ENCODE data around the gene KL.

Gene KL

GRCh38 chr13:33034882-33035520, 18.8 kb downstream of the KL start:
- DNase-seq (ENCODE audit: low read depth in 2 of 2): no peak

- no peak for DNase-seq (ENCODE audit: low read depth in 2 of 2)
Measured at GRCh38 chr13:33037673-33038072, 21.4 kb downstream of the KL start.

- DNase-seq (ENCODE audit: low read depth in 2 of 2): no peak
Measured at GRCh38 chr13:33040090-33040489, 23.9 kb downstream of the KL start.

- no peak for DNase-seq (ENCODE audit: low read depth in 2 of 2)
Measured at GRCh38 chr13:33045851-33046592, 29.8 kb downstream of the KL start.

- DNase-seq (ENCODE audit: low read depth in 2 of 2): no peak
Measured at GRCh38 chr13:33050161-33050560, 33.9 kb downstream of the KL start.

- DNase-seq (ENCODE audit: low read depth in 2 of 2): no peak
Measured at GRCh38 chr13:33051632-33052031, 35.4 kb downstream of the KL start.

- no peak for DNase-seq (ENCODE audit: low read depth in 2 of 2)
Measured at GRCh38 chr13:33052506-33053280, 36.5 kb downstream of the KL start.

DNA sequence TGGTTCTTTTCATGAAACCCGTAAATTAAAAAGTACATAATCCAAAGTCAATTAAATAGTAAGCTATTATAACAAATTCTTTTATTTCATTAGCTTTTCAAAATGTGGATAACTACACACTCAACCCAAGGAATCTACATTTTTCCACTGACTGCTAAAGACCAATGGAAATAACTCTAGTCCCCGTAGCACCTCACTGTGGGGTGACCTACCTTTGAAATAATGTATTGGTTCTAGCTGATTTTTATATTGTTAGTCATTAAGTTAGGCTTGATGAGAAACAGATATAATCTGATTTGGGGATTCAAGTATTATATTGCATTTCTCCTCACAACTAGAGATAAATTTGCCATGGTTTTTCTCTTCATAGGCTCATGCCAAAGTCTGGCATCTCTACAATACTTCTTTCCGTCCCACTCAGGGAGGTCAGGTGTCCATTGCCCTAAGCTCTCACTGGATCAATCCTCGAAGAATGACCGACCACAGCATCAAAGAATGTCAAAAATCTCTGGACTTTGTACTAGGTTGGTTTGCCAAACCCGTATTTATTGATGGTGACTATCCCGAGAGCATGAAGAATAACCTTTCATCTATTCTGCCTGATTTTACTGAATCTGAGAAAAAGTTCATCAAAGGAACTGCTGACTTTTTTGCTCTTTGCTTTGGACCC, 37.3 kb downstream of the KL start:
- no peak for DNase-seq (ENCODE audit: low read depth in 2 of 2)

DNA sequence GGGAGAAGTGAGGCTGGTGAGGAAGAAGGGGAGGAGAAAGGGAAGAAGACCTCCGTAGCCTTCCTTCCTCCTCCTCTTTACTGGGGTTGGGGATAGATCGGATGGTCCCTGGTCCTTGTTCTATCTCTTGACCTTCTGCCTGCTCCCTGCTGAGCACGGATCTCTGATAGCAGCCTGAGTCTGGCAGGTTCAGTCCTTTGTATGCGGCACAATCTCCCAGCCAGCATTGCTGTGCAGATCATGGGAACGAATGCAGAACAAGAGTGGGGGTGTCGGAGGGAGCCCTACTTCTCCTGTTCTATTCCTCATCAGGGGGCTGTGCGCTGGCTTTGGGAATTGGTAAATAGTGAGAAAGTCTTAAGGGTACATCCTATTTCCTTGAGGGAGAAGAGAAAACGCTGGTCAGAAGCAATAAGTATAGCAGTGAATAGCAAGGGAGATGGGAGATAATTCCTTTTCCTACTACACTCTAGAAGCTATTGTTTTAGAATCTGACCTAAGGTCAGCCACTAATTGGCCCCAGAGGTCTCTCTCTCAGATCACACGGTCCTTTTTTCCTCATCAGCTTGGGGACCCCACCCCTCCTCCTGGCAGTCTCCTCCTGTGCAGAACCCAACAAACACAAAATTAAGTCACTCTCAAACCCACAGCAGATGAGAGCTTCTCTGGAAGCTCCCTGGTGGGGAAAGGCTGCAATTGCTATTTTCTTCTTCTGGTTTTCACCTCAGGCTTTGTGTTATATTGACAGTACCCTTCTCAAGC, 41.0 kb downstream of the KL start:
- DNase-seq (ENCODE audit: low read depth in 2 of 2): no peak

GRCh38 chr13:33058776-33059327, 42.6 kb downstream of the KL start:
- DNase-seq (ENCODE audit: low read depth in 2 of 2): no peak

GRCh38 chr13:33060815-33061214, 44.6 kb downstream of the KL start:
- DNase-seq (ENCODE audit: low read depth in 2 of 2): no peak

GRCh38 chr13:33066329-33066728, 50.1 kb downstream of the KL start:
- DNase-seq (ENCODE audit: low read depth in 2 of 2): no peak

DNA sequence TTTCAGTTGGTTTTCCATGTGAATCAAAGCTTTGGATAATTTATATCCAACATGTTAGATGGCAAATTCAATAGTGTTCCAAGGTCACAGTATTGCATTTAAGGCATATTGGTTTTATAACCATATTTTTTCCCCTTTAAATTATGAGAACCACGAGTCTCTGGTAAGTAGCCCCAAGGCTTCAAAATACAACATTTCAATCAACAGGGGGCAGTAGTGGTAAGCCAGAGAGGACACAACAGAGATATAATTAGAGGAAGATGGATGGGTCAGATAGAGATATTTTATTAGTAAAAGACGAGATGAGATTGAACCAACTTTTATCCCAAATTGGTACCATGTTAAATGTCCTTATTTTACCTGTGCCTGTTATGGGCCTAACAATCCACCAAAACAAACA, 53.1 kb downstream of the KL start:
- DNase-seq (ENCODE audit: low read depth in 2 of 2): no peak

DNA sequence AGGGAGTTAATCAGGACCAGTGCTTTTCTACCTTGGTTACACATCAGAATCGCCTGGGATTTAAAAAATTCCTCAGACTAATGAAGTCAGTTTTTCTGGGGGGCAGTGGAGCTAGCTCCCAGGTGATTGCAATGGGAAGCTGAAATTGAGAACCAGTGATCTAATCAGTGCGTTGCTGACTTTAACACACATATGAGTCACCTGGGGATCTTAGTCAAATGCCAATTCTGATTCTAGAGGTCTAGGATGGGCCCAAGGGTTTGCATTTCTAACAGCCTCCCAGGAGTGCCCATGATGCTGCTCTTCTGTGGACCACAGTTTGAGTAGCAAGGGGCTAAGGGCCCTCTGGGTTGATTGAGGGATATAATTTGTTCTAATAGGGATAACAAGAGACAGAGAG, 54.5 kb downstream of the KL start:
- no peak for DNase-seq (ENCODE audit: low read depth in 2 of 2)

DNA sequence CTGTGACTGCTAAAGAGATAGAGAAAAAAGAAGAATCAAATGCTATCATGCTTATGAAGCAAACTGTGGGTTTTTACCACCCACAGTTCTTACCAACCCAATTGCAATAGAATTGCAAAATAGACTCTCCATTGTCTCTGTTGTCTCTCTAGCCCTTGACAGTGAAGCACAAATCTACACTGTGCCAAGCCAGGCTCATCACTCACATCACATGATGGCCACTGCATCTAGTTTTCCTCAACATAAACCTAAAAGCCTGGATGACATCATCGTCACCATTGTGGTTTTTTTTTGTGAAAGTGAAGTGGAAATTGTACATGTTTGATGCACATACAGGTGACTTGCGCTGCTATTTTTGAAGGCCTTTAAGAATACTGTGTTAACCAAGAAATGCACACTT, 56.1 kb downstream of the KL start:
- no peak for DNase-seq (ENCODE audit: low read depth in 2 of 2)

DNA sequence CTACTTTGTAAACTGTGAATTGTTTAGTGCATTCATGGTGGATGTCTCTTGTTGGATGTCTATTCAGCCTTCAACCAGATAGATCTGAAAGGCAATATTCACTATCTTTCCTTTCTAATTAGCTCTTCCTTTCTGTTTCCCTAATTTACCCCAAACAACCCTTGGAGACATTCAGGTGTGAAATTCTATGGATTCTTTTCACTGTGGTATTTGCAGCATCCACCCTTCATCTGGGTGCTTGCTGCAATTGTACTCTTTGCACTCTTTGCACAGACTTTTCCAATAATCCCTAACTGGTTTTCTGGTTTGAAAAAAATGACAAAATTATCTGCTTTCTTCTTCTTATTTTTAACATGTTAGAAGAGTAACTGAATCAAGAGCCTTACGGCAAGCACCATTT, 56.5 kb downstream of the KL start:
- DNase-seq (ENCODE audit: low read depth in 2 of 2): no peak

DNA sequence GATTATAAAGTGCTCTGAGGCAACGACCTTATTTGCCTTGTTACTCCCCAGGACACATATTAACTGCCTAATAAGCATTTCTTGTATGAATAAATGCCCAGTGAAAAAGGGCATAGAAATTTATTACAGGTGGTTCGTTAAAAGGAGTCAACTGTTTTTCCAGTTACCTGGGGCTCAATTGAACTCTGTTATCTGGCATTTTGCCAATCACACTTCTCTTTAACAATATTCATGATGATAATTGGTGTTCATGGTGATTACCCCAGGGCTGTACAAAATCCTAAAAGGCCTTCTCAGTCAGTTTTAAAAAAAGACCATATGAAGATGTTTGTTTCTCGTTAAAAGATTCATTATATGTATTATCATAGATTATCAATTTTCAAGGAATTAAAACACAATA, 57.1 kb downstream of the KL start:
- no peak for DNase-seq (ENCODE audit: low read depth in 2 of 2)

- no peak for DNase-seq (ENCODE audit: low read depth in 2 of 2)
Measured at GRCh38 chr13:33076001-33076992, 60.1 kb downstream of the KL start.

DNA sequence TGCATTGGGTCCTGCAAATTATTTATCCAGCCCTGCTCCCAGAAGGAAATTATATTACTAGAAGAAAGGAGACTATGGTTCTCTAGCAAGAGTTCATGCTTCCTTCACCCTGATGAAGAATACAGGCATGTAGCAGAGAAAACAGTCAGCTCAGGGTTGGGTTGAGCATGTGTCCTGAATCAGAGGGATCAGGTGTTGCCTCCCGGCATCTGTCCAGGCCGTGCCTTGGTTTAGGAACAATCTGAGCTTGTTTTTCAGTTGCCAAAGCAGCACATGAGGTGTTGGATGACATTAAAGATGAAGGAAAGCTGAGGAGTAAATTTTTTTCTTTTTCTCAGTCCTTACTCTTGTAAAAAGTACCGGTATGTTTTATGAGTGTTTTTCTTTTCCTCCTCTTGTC, 62.0 kb downstream of the KL start:
- DNase-seq (ENCODE audit: low read depth in 2 of 2): no peak

- no peak for DNase-seq (ENCODE audit: low read depth in 2 of 2)
Measured at GRCh38 chr13:33079960-33080359, 63.7 kb downstream of the KL start.
